Activated CD8-positive, alpha-beta memory T cell treated with anti-CD3 and anti-CD28 coated beads, Interleukin-2, amount 50 U/mL, for 24 hours (primary cell): Measurements from ENCODE around the gene INO80B.
"Not testable (repeated sequence)": the region's sequence is repeated elsewhere in the genome, so short reads cannot be mapped to it uniquely, and the experiment has no call there.

Source experiments
- DNase-seq: peaks from one replicate; pipeline ENCODE4 v3.0.0-alpha.2; 2020; ENCODE audit errors: extremely low read depth

The INO80B gene

GRCh38 chr2:74481961-74482800 lies 27.3 kb downstream of the INO80B start:
- no peak for DNase-seq

- peak; percentile 85 for DNase-seq
Measured at GRCh38 chr2:74482801-74483674, 28.2 kb downstream of the INO80B start, which contains the start of the genes CCDC142 and TTC31. Gene CCDC142, minus strand, starts transcription at chr2:74482998. Its CDS starts 161 bp downstream, at chr2:74482837. Gene TTC31, plus strand, starts transcription at chr2:74483081. Its CDS starts 15 bp downstream, at chr2:74483096.

- not testable (repeated sequence) for DNase-seq
Measured at GRCh38 chr2:74483675-74484164, 28.8 kb downstream of the INO80B start.

- DNase-seq: no peak
Measured at GRCh38 chr2:74486141-74486540, 31.3 kb downstream of the INO80B start.

- no peak for DNase-seq
Measured at GRCh38 chr2:74488643-74489481, 34.0 kb downstream of the INO80B start.

- no peak for DNase-seq
Measured at GRCh38 chr2:74489906-74490305, 35.0 kb downstream of the INO80B start.

- DNase-seq: no peak
Measured at GRCh38 chr2:74491648-74492544, 37.0 kb downstream of the INO80B start.

GRCh38 chr2:74493546-74493945 lies 38.7 kb downstream of the INO80B start:
- DNase-seq: no peak

GRCh38 chr2:74495440-74495839 lies 40.6 kb downstream of the INO80B start:
- DNase-seq: no peak

GRCh38 chr2:74496997-74497776 lies 42.3 kb downstream of the INO80B start:
- DNase-seq: no peak

- DNase-seq: no peak
Measured at GRCh38 chr2:74497777-74498499, 43.1 kb downstream of the INO80B start.

GRCh38 chr2:74498500-74499266 lies 43.8 kb downstream of the INO80B start:
- no peak for DNase-seq

GRCh38 chr2:74499267-74499939 lies 44.5 kb downstream of the INO80B start, which contains the start of gene LBX2:
Gene LBX2, minus strand, starts transcription at chr2:74499603. Its CDS starts 66 bp downstream, at chr2:74499537.
- DNase-seq: no peak

- DNase-seq: no peak
Measured at GRCh38 chr2:74499940-74500577, 45.2 kb downstream of the INO80B start.

GRCh38 chr2:74500578-74500946 lies 45.7 kb downstream of the INO80B start:
- no peak for DNase-seq

GRCh38 chr2:74501335-74502071 lies 46.6 kb downstream of the INO80B start:
- no peak for DNase-seq
